Measurements from ENCODE around the gene PDPK1.
"Not testable (repeated sequence)": the region's sequence is repeated elsewhere in the genome, so short reads cannot be mapped to it uniquely, and the experiment has no call there.

PDPK1 gene

GRCh38 chr16:2567506-2567905, 29.7 kb downstream of the PDPK1 start:
- H3K4me2 ChIP-seq (ENCODE audit: low read length); H3K27me3 ChIP-seq (ENCODE audit: control insufficient read depth, insufficient read depth, low read length); H3K9ac ChIP-seq (ENCODE audit: low read depth, low read length); H3K4me1 ChIP-seq (ENCODE audit: control insufficient read depth, insufficient read depth, low read length); H3K9me3 ChIP-seq (replicated peaks; ENCODE audit: low read length); H3K36me3 ChIP-seq (ENCODE audit: insufficient read depth, low read length); H3K4me3 ChIP-seq (ENCODE audit: low read length): not testable (repeated sequence)

- not testable (repeated sequence) for H3K4me1 ChIP-seq (ENCODE audit: control insufficient read depth, insufficient read depth, low read length); H3K9ac ChIP-seq (ENCODE audit: low read depth, low read length); H3K9me3 ChIP-seq (replicated peaks; ENCODE audit: low read length); H3K36me3 ChIP-seq (ENCODE audit: insufficient read depth, low read length); H3K4me3 ChIP-seq (ENCODE audit: low read length); H3K4me2 ChIP-seq (ENCODE audit: low read length); H3K27me3 ChIP-seq (ENCODE audit: control insufficient read depth, insufficient read depth, low read length)
These were observed 30.8 kb downstream of the PDPK1 start for GRCh38 chr16:2568573-2568972.

- not testable (repeated sequence) for H3K9me3 ChIP-seq (replicated peaks; ENCODE audit: low read length); H3K27me3 ChIP-seq (ENCODE audit: control insufficient read depth, insufficient read depth, low read length)
These were observed 34.9 kb downstream of the PDPK1 start for GRCh38 chr16:2572704-2573103.

GRCh38 chr16:2575839-2576238, 38.0 kb downstream of the PDPK1 start:
- not testable (repeated sequence) for H3K4me3 ChIP-seq (ENCODE audit: low read length); H3K27me3 ChIP-seq (ENCODE audit: control insufficient read depth, insufficient read depth, low read length); H3K4me1 ChIP-seq (ENCODE audit: control insufficient read depth, insufficient read depth, low read length); H3K4me2 ChIP-seq (ENCODE audit: low read length); H3K9ac ChIP-seq (ENCODE audit: low read depth, low read length); H3K36me3 ChIP-seq (ENCODE audit: insufficient read depth, low read length); H3K9me3 ChIP-seq (replicated peaks; ENCODE audit: low read length)

More at GRCh38 chr16:2572704-2573103, 34.9 kb downstream of the PDPK1 start:
- not testable (repeated sequence) for H3K4me3 ChIP-seq (ENCODE audit: low read length); H3K36me3 ChIP-seq (ENCODE audit: insufficient read depth, low read length); H3K4me1 ChIP-seq (ENCODE audit: control insufficient read depth, insufficient read depth, low read length); H3K4me2 ChIP-seq (ENCODE audit: low read length); H3K9ac ChIP-seq (ENCODE audit: low read depth, low read length)

GRCh38 chr16:2577044-2577443, 39.2 kb downstream of the PDPK1 start:
- not testable (repeated sequence) for H3K27me3 ChIP-seq (ENCODE audit: control insufficient read depth, insufficient read depth, low read length); H3K4me1 ChIP-seq (ENCODE audit: control insufficient read depth, insufficient read depth, low read length); H3K4me2 ChIP-seq (ENCODE audit: low read length); H3K36me3 ChIP-seq (ENCODE audit: insufficient read depth, low read length); H3K9me3 ChIP-seq (replicated peaks; ENCODE audit: low read length); H3K9ac ChIP-seq (ENCODE audit: low read depth, low read length); H3K4me3 ChIP-seq (ENCODE audit: low read length)

- H3K36me3 ChIP-seq (ENCODE audit: insufficient read depth, low read length); H3K9me3 ChIP-seq (replicated peaks; ENCODE audit: low read length): not testable (repeated sequence)
These were observed 41.1 kb downstream of the PDPK1 start for GRCh38 chr16:2578905-2579304.

GRCh38 chr16:2580143-2580542, 42.3 kb downstream of the PDPK1 start:
- not testable (repeated sequence) for H3K4me1 ChIP-seq (ENCODE audit: control insufficient read depth, insufficient read depth, low read length); H3K4me3 ChIP-seq (ENCODE audit: low read length); H3K27me3 ChIP-seq (ENCODE audit: control insufficient read depth, insufficient read depth, low read length); H3K9ac ChIP-seq (ENCODE audit: low read depth, low read length); H3K4me2 ChIP-seq (ENCODE audit: low read length); H3K36me3 ChIP-seq (ENCODE audit: insufficient read depth, low read length); H3K9me3 ChIP-seq (replicated peaks; ENCODE audit: low read length)

More at GRCh38 chr16:2578905-2579304, 41.1 kb downstream of the PDPK1 start:
- not testable (repeated sequence) for H3K4me2 ChIP-seq (ENCODE audit: low read length); H3K4me1 ChIP-seq (ENCODE audit: control insufficient read depth, insufficient read depth, low read length); H3K9ac ChIP-seq (ENCODE audit: low read depth, low read length); H3K27me3 ChIP-seq (ENCODE audit: control insufficient read depth, insufficient read depth, low read length); H3K4me3 ChIP-seq (ENCODE audit: low read length)

- not testable (repeated sequence) for H3K36me3 ChIP-seq (ENCODE audit: insufficient read depth, low read length); H3K4me2 ChIP-seq (ENCODE audit: low read length); H3K9me3 ChIP-seq (replicated peaks; ENCODE audit: low read length); H3K9ac ChIP-seq (ENCODE audit: low read depth, low read length); H3K4me1 ChIP-seq (ENCODE audit: control insufficient read depth, insufficient read depth, low read length); H3K4me3 ChIP-seq (ENCODE audit: low read length); H3K27me3 ChIP-seq (ENCODE audit: control insufficient read depth, insufficient read depth, low read length)
These were observed 43.0 kb downstream of the PDPK1 start for GRCh38 chr16:2580818-2581217.

- H3K27me3 ChIP-seq (ENCODE audit: control insufficient read depth, insufficient read depth, low read length) = no peaks in the 10 kb centered on the region
- no peaks in the 10 kb centered on the region for H3K9me3 ChIP-seq (replicated peaks; ENCODE audit: low read length)
- no peak overlapping the region for H3K4me3 ChIP-seq (ENCODE audit: low read length)
- peaks cover 5% of the 10 kb centered on the region for H3K4me1 ChIP-seq (ENCODE audit: control insufficient read depth, insufficient read depth, low read length)
- no peak overlapping the region for H3K4me2 ChIP-seq (ENCODE audit: low read length)
- peaks cover 31% of the 10 kb centered on the region for H3K36me3 ChIP-seq (ENCODE audit: insufficient read depth, low read length)
- no peak overlapping the region for H3K9ac ChIP-seq (ENCODE audit: low read depth, low read length)
These were observed 47.2 kb downstream of the PDPK1 start for GRCh38 chr16:2584729-2585650.

GRCh38 chr16:2585651-2586081, 47.8 kb downstream of the PDPK1 start:
- no peak overlapping the region for H3K4me2 ChIP-seq (ENCODE audit: low read length)
- no peaks in the 10 kb centered on the region for H3K27me3 ChIP-seq (ENCODE audit: control insufficient read depth, insufficient read depth, low read length)
- H3K36me3 ChIP-seq (ENCODE audit: insufficient read depth, low read length) = peaks cover 38% of the 10 kb centered on the region
- no peaks in the 10 kb centered on the region for H3K9me3 ChIP-seq (replicated peaks; ENCODE audit: low read length)
- H3K4me1 ChIP-seq (ENCODE audit: control insufficient read depth, insufficient read depth, low read length) = peaks cover 5% of the 10 kb centered on the region
- no peak overlapping the region for H3K4me3 ChIP-seq (ENCODE audit: low read length)
- no peak overlapping the region for H3K9ac ChIP-seq (ENCODE audit: low read depth, low read length)

GRCh38 chr16:2586241-2586640, 48.4 kb downstream of the PDPK1 start:
- Histone ChIP-seq H3K36me3 (ENCODE audit: insufficient read depth, low read length) (peaks cover 38% of the 10 kb centered on the region), H3K9ac (ENCODE audit: low read depth, low read length) (no peak overlapping the region)

GRCh38 chr16:2586901-2587480, 49.2 kb downstream of the PDPK1 start:
- no peaks in the 10 kb centered on the region for H3K27me3 ChIP-seq (ENCODE audit: control insufficient read depth, insufficient read depth, low read length)
- H3K4me2 ChIP-seq (ENCODE audit: low read length) = no peak overlapping the region
- no peaks in the 10 kb centered on the region for H3K9me3 ChIP-seq (replicated peaks; ENCODE audit: low read length)
- H3K36me3 ChIP-seq (ENCODE audit: insufficient read depth, low read length) = peaks cover 38% of the 10 kb centered on the region
- H3K4me3 ChIP-seq (ENCODE audit: low read length) = no peak overlapping the region
- H3K9ac ChIP-seq (ENCODE audit: low read depth, low read length) = no peak overlapping the region
- peaks cover 5% of the 10 kb centered on the region for H3K4me1 ChIP-seq (ENCODE audit: control insufficient read depth, insufficient read depth, low read length)

More at GRCh38 chr16:2586241-2586640, 48.4 kb downstream of the PDPK1 start:
- Histone ChIP-seq H3K27me3 (ENCODE audit: control insufficient read depth, insufficient read depth, low read length) (no peaks in the 10 kb centered on the region), H3K4me3 (ENCODE audit: low read length) (no peak overlapping the region), H3K4me1 (ENCODE audit: control insufficient read depth, insufficient read depth, low read length) (peaks cover 5% of the 10 kb centered on the region), H3K4me2 (ENCODE audit: low read length) (no peak overlapping the region), H3K9me3 (replicated peaks; ENCODE audit: low read length) (no peaks in the 10 kb centered on the region)

All from skeletal muscle satellite cell (primary cell).